Measurements from ENCODE around the gene CAB39L.
"Not testable (repeated sequence)": the region's sequence is repeated elsewhere in the genome, so short reads cannot be mapped to it uniquely, and the experiment has no call there.

CAB39L gene

GRCh38 chr13:49305792-49306425 lies 138.0 kb downstream of the CAB39L start:
- no peak for DNase-seq

- DNase-seq = no peak
Observed at GRCh38 chr13:49304763-49305700, 138.8 kb downstream of the CAB39L start.

GRCh38 chr13:49304356-49304755 lies 139.5 kb downstream of the CAB39L start:
- DNase-seq = no peak

GRCh38 chr13:49303533-49304252 lies 140.2 kb downstream of the CAB39L start:
- DNase-seq = no peak

GRCh38 chr13:49302817-49303216 lies 141.0 kb downstream of the CAB39L start:
- DNase-seq = no peak

- DNase-seq = no peak
Observed at GRCh38 chr13:49302222-49302621, 141.6 kb downstream of the CAB39L start.

- DNase-seq = peak; percentile 35
Observed at GRCh38 chr13:49300739-49301589, 142.9 kb downstream of the CAB39L start.

- DNase-seq = no peak
Observed at GRCh38 chr13:49300276-49300675, 143.6 kb downstream of the CAB39L start.

GRCh38 chr13:49298903-49299605 lies 144.8 kb downstream of the CAB39L start:
- no peak for DNase-seq

- no peak for DNase-seq
Observed at GRCh38 chr13:49298416-49298815, 145.4 kb downstream of the CAB39L start.

- no peak for DNase-seq
Observed at GRCh38 chr13:49297338-49297737, 146.5 kb downstream of the CAB39L start.

GRCh38 chr13:49296659-49297058 lies 147.2 kb downstream of the CAB39L start:
- DNase-seq = no peak

- DNase-seq = no peak
Observed at GRCh38 chr13:49295244-49295643, 148.6 kb downstream of the CAB39L start.

GRCh38 chr13:49294723-49295122 lies 149.1 kb downstream of the CAB39L start:
- not testable (repeated sequence) for DNase-seq

GRCh38 chr13:49292742-49293486 lies 150.9 kb downstream of the CAB39L start:
- no peak for DNase-seq

GRCh38 chr13:49288458-49288857 lies 155.4 kb downstream of the CAB39L start:
- no peak for DNase-seq

GRCh38 chr13:49287995-49288394 lies 155.9 kb downstream of the CAB39L start:
- DNase-seq = no peak

GRCh38 chr13:49279885-49280284 lies 164.0 kb downstream of the CAB39L start:
- no peak for DNase-seq

- DNase-seq = no peak
Observed at GRCh38 chr13:49279112-49279511, 164.8 kb downstream of the CAB39L start.

- DNase-seq = no peak
Observed at GRCh38 chr13:49278211-49278610, 165.7 kb downstream of the CAB39L start.

GRCh38 chr13:49272296-49272695 lies 171.6 kb downstream of the CAB39L start:
- no peak for DNase-seq

Data from NCI-H2171 (cell line).